Measurements from ENCODE around the gene ZBTB25. TPM values are rescaled to one million over a fixed set of nuclear protein-coding genes. Genes with fewer than 3 reads are reported as not detected.

The ZBTB25 gene
- total RNA-seq, 1 donor from 2014 or later = 21.4 TPM

DNA sequence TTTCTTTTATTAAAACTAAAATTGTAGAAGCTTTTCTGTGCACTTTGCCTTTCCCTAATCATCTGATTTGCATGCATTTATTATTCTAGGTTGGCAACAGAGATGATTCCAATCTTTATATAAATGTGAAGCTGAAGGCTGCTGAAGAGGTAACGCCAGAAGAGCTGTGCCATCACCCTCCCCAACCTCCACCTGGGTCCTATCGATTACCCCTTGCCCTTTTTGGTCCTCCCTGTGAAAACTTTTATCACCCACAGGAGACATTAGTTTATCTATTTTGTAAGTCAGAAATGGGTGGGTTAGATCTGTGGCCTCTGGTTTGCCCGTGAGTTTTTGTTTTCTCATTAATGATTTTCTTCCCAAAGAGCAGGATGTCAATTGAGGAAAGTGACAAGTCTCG, 92.6 kb downstream of the ZBTB25 start:
- intact Hi-C loops (cut with DNase I) = no loop called here
- no peak for DNase-seq (ENCODE audit: low spot score)

DNA sequence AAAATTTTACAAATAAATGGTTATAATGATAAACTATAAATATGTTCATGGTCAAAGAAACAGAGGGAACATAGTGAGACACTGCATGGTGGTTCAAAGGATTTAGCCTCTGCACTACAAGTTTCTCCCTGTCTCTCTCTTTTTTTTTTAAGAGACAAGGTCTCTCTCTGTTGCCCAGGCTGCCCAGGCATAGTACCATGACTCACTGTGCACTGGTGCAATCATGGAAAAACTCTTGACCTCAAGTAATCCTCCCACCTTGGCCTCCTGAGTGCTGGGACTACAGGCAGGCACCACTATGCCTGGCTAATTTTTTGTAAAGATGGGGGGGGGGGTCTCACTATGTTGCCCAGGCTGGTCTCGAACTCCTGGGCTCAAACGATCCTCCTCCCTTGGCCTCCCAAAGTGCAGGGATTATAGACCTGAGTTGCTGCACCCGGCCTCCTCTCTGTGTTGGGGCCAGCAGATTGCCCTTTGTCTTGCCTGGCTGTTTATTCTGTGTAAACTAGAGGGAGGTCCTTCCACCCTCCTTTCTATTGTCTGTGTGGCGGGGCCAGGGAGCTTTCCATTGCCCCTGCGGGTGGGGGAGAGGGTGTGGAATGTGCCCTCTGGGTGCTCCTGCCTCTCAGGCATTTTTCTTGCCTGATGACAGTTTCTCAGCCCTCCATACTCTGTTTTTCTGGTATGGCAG, 93.4 kb downstream of the ZBTB25 start:
- no peak for DNase-seq (ENCODE audit: low spot score)
- intact Hi-C loops (cut with DNase I) = no loop called here

DNA sequence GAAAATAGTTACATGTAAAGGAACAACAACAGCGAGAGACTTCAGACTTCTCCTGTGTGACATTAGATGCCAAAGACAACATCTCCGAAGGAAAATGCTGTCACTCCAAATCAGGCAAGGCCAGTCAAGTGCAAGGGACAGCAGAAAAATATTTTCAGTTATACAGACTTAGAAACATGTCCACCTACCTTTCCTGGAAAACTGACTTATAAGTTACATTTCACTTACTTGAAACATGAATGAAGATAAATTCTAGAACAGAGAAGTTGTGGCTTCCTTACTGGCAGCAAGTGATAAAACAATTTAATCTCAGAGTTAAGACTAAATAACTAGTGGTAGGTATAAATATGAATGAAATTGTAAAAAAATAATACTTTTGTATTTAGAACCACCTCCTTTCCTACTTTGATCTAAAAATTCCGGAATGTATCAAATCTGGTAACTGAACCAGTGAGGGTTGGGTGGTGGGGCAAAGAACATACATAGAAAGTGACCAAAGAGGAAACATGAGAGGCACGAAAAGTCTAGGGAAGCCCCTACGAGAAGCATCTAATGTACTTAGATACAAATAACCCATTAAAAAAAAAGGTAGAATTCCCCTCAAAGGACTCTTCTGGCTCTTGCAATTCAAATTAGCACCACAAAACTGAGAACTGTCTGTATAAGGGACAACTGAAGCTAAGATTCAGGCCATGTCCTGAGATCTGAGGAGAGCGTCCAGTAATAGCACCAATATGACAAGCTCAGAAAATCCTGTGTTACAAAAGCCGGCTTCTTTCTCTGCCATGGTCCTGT, 94.3 kb downstream of the ZBTB25 start:
- DNase-seq (ENCODE audit: low spot score) = no peak
- intact Hi-C loops (cut with DNase I) = no loop called here

DNA sequence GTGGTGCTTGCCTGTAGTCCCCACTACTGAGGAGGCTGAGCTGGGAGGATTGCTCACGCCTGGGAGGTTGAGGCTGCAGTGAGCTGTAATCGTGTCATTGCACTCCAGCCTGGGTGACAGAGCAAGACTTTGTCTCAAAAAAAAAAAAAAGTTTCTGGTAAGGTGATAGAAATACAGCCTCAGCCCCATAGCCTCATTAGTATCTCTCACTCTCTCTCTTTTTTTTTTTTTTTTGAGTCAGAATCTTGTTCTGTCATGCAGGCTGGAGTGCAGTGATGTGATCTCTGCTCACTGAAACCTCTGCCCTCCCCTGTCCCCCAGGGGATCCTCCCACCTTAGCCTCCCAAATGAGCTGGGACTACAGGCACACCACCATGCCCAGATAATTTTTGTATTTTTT, 96.3 kb downstream of the ZBTB25 start:
- DNase-seq (ENCODE audit: low spot score) = no peak
- intact Hi-C loops (cut with DNase I) = no loop called here

DNA sequence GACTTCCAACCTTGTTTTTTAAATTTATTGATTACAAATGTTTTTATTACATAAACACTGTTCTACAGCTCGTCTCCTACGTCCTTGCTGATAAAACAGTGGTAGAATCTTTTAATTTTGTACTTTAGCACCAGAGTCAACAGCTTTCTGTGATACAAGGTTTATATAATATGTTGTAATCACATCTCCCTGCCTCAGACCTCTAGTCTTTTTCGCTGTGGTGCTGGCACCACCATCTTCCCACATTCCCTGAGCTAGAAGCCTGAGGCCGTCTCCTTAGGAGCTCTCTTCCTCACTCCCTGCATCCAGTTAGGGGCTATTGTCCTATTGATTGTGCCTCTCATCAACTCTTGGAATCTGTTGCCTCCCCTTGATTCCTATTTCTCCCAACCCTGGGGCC, 98.3 kb downstream of the ZBTB25 start:
- no peak for DNase-seq (ENCODE audit: low spot score)
- intact Hi-C loops (cut with DNase I) = no loop called here

DNA sequence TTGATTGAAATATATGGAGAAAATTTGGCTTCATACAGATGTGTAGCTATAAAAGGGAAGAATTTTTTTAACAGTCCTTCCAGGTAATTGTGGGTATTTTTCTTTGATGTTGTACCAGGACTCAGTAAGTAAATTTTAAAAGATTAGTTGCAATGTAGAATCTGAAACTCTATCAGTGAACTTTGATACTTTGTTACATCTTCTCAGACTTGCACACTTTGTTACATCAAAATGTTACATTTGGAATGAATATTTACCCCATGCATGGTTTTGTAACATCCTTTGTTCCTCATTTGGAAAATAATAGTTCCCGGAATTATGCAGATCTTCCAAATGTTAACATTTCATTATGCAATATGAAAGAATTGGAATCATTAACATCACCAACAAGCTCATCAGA, 101.7 kb downstream of the ZBTB25 start:
- intact Hi-C loops (cut with DNase I) = no loop called here
- DNase-seq (ENCODE audit: low spot score) = no peak

DNA sequence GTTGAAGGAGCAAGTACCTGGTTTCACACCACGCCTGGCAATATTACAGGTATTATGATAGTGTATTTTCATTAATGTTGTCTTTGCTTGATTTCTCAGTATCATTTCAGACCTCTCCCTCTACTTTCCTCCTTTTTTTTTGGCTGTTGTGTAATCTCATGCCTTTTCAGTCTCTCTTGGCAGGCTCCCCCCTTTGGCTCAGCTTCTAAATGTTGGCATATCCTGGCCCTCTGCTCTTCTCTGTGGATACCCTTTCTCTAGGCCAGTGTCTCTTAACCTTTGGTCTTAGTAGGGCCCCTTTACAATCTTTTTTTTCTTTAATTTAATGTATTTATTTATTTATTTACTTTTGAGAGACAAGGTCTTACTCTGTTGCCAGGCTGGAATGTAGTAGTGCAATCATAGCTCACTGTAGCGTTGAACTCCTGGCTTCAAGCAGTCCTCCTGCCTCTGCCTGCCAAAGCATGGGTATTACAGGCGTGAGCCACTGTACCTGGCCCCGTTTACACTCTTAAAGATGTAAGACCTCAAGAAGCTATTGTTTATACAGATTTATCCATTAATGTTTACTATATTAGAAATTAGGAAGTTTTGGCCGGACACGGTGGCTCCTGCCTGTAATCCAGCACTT, 102.7 kb downstream of the ZBTB25 start:
- intact Hi-C loops (cut with DNase I) = no loop called here
- no peak for DNase-seq (ENCODE audit: low spot score)

Other genes with a start within 250 kb of the ZBTB25 start
- gene ESR2, start 209.5 kb downstream of the ZBTB25 start, total RNA-seq = 0.38 TPM
- 46.3 TPM for gene MTHFD1, start 115.5 kb downstream of the ZBTB25 start, total RNA-seq
- 0.51 TPM for gene AKAP5, start 38.3 kb downstream of the ZBTB25 start, total RNA-seq
- 25.4 TPM for gene ZBTB1, start 932 bp upstream of the ZBTB25 start, total RNA-seq
- 74.9 TPM for gene HSPA2, start 36.9 kb upstream of the ZBTB25 start, total RNA-seq
- 0.94 TPM for gene PPP1R36, start 46.1 kb upstream of the ZBTB25 start, total RNA-seq
- 22.5 TPM for gene PLEKHG3, start 200.6 kb upstream of the ZBTB25 start, total RNA-seq